Choroid plexus epithelial cell (primary cell): ENCODE data around the gene PPP1R2.
"Not testable (repeated sequence)": the region's sequence is repeated elsewhere in the genome, so short reads cannot be mapped to it uniquely, and the experiment has no call there.

ENCODE experiments used
- DNase-seq: peaks from one replicate; pipeline ENCODE4 v3.0.0-alpha.2; 2010; ENCODE audit warnings: low read depth
- H3K4me3 ChIP-seq: 2 replicates; pipeline ENCODE4 v1.5.1; 2011; ENCODE audit warnings: low read depth, mild to moderate bottlenecking, control low read depth, low read length, moderate library complexity
- TF ChIP-seq, protein P1 (sequence below): conservative IDR thresholded peaks from 2 replicates; pipeline ENCODE4 v1.5.1; 2011; ENCODE audit warnings: low read depth, mild to moderate bottlenecking, control low read depth, inconsistent platforms, low read length, moderate library complexity

The PPP1R2 gene

DNA sequence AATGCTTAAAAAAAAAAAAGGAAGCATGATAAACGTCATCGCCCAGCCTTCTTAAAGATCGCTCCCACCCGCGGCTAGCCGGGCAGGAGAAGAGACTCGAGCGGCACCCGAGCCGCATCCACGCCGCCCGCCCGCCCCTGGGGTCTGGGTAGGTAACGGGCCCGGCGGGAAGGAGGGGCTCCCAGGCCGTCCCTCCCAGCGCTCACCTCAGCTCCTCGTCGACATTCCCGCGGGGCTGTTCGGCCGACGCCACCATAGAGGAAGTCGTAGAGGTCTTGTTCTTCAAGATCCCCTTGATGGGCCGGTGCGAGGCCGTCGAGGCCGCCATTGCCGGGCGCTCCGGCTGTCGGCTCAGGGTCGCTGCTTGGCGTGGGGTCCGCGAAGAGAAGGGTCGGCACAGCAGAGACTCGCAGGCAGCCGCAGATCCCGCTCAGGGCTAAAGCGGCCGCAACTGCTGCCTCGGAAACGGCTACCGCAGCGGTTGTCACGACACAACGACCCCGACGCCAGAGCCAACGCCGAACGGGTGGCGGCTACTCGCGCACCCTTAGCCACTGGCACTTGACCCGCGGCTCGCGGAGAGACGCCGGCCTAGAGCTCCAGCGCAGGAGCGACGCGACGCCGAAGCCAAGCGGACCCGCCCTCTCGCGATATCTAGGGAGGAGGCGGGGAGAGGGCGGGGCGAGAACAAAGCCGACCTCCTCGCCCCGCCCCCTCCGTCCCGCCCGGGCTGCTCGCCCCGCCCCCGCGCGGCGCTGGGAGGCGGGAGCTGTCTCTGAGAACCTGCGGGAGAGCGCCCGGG lies at the start of gene PPP1R2:
PPP1R2 (minus strand) TSS at position 628 of the 802 bp plus-strand sequence; CDS start at position 328, 300 bp downstream.
- DNase-seq = peak; percentile 93
- TF ChIP-seq, protein P1, sequence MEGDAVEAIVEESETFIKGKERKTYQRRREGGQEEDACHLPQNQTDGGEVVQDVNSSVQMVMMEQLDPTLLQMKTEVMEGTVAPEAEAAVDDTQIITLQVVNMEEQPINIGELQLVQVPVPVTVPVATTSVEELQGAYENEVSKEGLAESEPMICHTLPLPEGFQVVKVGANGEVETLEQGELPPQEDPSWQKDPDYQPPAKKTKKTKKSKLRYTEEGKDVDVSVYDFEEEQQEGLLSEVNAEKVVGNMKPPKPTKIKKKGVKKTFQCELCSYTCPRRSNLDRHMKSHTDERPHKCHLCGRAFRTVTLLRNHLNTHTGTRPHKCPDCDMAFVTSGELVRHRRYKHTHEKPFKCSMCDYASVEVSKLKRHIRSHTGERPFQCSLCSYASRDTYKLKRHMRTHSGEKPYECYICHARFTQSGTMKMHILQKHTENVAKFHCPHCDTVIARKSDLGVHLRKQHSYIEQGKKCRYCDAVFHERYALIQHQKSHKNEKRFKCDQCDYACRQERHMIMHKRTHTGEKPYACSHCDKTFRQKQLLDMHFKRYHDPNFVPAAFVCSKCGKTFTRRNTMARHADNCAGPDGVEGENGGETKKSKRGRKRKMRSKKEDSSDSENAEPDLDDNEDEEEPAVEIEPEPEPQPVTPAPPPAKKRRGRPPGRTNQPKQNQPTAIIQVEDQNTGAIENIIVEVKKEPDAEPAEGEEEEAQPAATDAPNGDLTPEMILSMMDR = no peak
- peak within 1 kb of the TSS; percentile 95 for H3K4me3 ChIP-seq

DNA sequence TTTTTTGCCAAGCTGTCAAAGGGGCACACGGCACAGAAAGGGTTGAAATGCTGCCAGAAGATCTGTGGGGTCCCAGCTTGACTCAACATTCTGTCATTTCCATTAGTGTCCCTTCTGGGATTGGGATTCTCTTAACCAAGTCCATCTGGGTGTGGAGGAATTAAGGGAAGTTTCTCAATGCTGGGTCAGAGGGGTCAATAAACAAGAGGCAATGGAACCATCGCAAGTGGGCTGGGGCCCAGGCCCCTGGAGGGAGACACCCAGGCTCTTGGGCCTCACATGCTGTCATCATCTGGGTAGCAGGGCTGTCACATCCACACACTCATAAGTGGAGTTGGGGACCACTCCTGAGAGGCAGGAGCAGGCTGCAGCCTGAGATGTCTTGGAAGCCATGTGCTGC lies 48.7 kb upstream of the PPP1R2 start:
- no peak overlapping the region for H3K4me3 ChIP-seq
- no peak for DNase-seq
- TF ChIP-seq, protein P1 = no peak

DNA sequence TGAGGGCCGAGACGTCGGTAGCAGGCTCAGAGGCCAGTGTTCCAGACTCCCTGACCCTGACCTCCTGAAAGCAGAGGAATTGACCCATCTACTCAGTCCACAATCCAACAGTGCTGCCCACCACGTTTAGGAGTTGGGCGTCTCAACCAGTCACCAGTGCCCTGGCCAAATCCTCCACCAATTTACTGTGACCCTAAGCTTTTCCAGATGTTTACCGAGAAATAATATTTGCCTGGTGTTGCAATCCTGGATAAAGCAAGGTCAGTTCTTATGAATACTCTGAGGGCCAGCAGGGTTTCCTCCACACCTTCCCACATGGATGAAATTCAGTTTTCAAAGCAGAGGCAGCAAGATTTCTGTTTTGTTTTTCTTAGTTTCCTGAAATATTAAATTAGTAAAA lies 48.1 kb upstream of the PPP1R2 start:
- no peak overlapping the region for H3K4me3 ChIP-seq
- TF ChIP-seq, protein P1 = no peak
- DNase-seq = no peak

DNA sequence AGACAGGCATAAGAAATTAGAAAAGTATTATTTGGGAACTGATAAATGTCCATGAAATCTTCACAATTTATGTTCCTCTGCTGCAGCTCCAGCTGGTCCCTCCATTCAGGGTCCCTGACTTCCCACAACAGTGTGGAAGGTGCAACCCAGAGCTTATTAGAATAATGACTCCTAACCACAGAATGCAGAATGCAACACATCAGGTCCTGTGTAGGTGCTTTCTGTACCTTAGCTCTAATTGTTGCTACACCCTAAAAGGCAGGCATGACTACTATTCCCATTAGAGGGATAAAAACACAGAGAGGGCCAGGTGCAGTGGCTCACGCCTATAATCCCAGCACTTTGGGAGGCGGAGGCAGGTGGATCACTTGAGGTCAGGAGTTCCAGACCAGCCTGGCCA lies 47.3 kb upstream of the PPP1R2 start:
- not testable (repeated sequence) for H3K4me3 ChIP-seq, DNase-seq

DNA sequence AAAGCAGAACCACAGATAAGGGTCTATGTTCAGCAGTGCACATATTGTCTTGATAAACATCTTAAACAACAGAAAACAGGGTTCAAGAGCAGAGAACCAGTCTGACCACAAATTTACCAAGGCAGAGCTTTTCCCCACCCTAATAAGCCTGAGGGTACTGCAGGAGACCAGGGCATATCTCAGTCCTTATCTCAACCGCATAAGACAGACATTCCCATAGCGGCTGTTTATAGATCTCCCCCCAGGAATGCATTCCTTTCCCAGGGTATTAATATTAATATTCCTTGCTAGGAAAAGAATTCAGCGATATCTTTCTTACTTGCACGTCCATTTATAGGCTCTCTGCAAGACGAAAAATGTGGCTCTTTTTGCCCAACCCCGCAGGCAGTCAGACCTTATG lies 46.7 kb upstream of the PPP1R2 start:
- not testable (repeated sequence) for H3K4me3 ChIP-seq, DNase-seq

DNA sequence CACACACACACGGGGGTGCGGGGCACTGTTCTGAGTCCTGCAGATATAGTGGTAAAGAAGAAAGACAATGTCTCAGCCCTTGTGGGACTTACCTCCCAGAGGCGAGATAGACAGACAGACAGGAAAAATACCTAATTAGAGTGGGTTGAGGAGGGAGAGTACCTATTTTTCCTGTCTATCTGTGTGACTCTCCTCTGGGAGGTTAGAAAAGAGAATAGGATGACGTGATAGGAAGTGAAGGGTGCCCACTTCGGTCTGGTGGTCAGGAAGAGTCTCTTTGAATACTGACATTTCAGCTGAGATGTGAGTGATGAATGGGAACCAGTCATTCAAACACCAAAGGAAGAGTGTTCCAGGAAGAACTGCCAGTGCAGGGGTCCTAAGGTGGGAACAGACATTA lies 44.7 kb upstream of the PPP1R2 start:
- TF ChIP-seq, protein P1 = no peak
- H3K4me3 ChIP-seq = no peak overlapping the region
- DNase-seq = no peak

DNA sequence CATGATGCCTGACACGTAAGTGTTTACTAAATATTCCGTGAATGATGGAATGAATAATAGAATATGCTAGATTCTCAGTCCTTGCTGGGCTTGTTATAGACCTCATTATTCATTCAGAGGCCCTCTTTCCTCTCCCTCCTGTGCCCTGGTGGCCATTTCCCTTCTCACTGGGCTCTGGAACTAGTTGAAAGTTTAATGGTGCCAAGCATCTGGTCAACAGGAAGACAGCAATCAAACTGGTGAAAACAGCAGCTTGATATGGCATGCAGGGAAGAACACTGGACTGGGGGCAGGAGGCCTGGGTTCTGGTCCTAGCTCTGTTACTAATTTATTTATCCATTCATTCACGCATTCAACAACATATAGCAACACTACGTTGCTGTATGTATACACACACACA lies 44.3 kb upstream of the PPP1R2 start:
- TF ChIP-seq, protein P1 = no peak
- no peak overlapping the region for H3K4me3 ChIP-seq
- DNase-seq = no peak

DNA sequence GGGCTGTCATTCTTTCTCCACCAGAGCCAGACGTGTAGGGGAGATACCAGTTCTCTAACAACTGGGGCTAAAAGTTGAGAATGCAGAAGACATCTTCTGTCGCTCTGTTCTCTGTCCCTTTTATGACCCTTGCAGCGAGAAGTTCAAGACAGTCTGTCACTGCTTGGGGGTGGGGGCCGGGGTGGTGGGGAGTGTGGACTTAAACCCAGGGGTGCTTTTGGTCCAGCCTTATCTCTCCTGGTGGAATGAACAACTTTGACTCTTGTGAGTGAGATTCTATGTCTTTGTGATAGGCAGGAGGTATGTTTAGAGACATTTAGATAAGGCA lies 41.4 kb upstream of the PPP1R2 start:
- TF ChIP-seq, protein P1 = no peak
- no peak for DNase-seq
- H3K4me3 ChIP-seq = no peak overlapping the region
